Fibroblast of lung (primary cell): ENCODE results near the gene ASB6. TPM values are rescaled to one million over a fixed set of nuclear protein-coding genes. Genes with fewer than 3 reads are reported as not detected.

Source experiments
- DNase-seq, 2 donors: peaks; one replicate each; pipeline versions ENCODE4 v3.0.0 to v3.0.0-alpha.2; 2010; ENCODE audit warnings: low read depth in 2 of 2
- H2AFZ ChIP-seq: 2 replicates; pipeline ENCODE4 v1.5.1; 2012; ENCODE audit warnings: low read length, control low read depth, inconsistent platforms
- H3K27ac ChIP-seq: 2 replicates; pipeline ENCODE4 v1.5.1; 2011; ENCODE audit warnings: low read length, control low read depth; ENCODE audit not compliant: insufficient read depth
- H3K27me3 ChIP-seq: 2 replicates; pipeline ENCODE4 v1.5.1; 2011; ENCODE audit warnings: mild to moderate bottlenecking, low read length; ENCODE audit not compliant: control insufficient read depth, insufficient read depth
- H3K36me3 ChIP-seq: 2 replicates; pipeline ENCODE4 v1.5.1; 2011; ENCODE audit warnings: low read length; ENCODE audit not compliant: control insufficient read depth, insufficient read depth
- H3K4me1 ChIP-seq: 2 replicates; pipeline ENCODE4 v1.5.1; 2011; ENCODE audit warnings: low read length; ENCODE audit not compliant: control insufficient read depth, insufficient read depth; ENCODE audit errors: extremely low read depth
- H3K4me2 ChIP-seq: 2 replicates; pipeline ENCODE4 v1.5.1; 2011; ENCODE audit warnings: low read length, control low read depth; ENCODE audit not compliant: insufficient read depth; ENCODE audit errors: extremely low read depth
- H3K4me3 ChIP-seq, 4 experiments: fragments of 200-600 bp in 1 of 4; sonication (generic) in 1 of 4; replicated peaks in 1 of 4; 2 replicates each; pipeline ENCODE4 v1.5.1; 2011 to 2016; ENCODE audit warnings: low read length in 4 of 4, low read depth in 3 of 4, mild to moderate bottlenecking in 3 of 4, control low read depth in 2 of 4, inconsistent platforms in 1 of 4, mixed read lengths in 1 of 4; ENCODE audit not compliant: insufficient read depth in 1 of 4; ENCODE audit errors: control extremely low read depth in 1 of 4
- H3K79me2 ChIP-seq: 2 replicates; pipeline ENCODE4 v1.5.1; 2012; ENCODE audit warnings: mild to moderate bottlenecking, low read length, inconsistent platforms; ENCODE audit not compliant: control insufficient read depth, insufficient read depth
- H3K9ac ChIP-seq: 2 replicates; pipeline ENCODE4 v1.5.1; 2011; ENCODE audit warnings: mild to moderate bottlenecking, low read length, control low read depth; ENCODE audit not compliant: insufficient read depth
- H3K9me3 ChIP-seq: 2 replicates; pipeline ENCODE4 v1.5.1; 2012; ENCODE audit warnings: low read depth, low read length; ENCODE audit not compliant: control insufficient read depth, insufficient read depth
- H4K20me1 ChIP-seq: 2 replicates; pipeline ENCODE4 v1.5.1; 2011; ENCODE audit warnings: low read length; ENCODE audit not compliant: control insufficient read depth, insufficient read depth; ENCODE audit errors: extremely low read depth
- CTCF ChIP-seq, 2 donors: IDR thresholded peaks in 1 of 2; conservative IDR thresholded peaks in 1 of 2; 1 replicate in 1 of 2; 2 replicates in 1 of 2; pipeline ENCODE4 v1.5.1; 2011 to 2012; ENCODE audit warnings: low read length in 2 of 2, control low read depth in 1 of 2, inconsistent platforms in 1 of 2, low read depth in 1 of 2, mild to moderate bottlenecking in 1 of 2
- EZH2 ChIP-seq: IDR thresholded peaks from 2 replicates; pipeline ENCODE4 v1.5.1; 2012; ENCODE audit warnings: low read length, control low read depth, mild to moderate bottlenecking; ENCODE audit errors: missing control alignments
- polyA plus RNA-seq, 2 donors: library from polyadenylated mRNA; depleted of rRNA in 1 of 2; stranded (reverse) in 1 of 2; unstranded in 1 of 2; fragments of >200 nt; gene quantifications; 2 replicates each; pipeline ENCODE4 v1.2.1, GENCODE V29; 2011 to 2012; ENCODE audit warnings: missing spikeins in 1 of 2
- total RNA-seq: library from RNA; depleted of rRNA; stranded (reverse); fragments of >200 nt; gene quantifications from 2 replicates; pipeline ENCODE4 v1.2.1, GENCODE V29; 2014

ASB6 gene
- total and polyA plus RNA-seq, 2 donors (not counting 1 experiment from before 2014, with no cell fraction given), result 14.4 to 15.4 TPM

GRCh38 chr9:129633848-129634247 lies 8.1 kb downstream of the ASB6 start:
- TF ChIP-seq CTCF (conservative IDR thresholded peaks at IDR 0.05 in 1 of 2, IDR thresholded peaks at IDR 0.05 in 1 of 2; ENCODE audit: low read depth in 1 of 2, low read length in 2 of 2) (no peak), EZH2 (no peak)
- H2AFZ ChIP-seq, result no peak overlapping the region
- H3K4me2 ChIP-seq, result no peak overlapping the region
- H3K36me3 ChIP-seq, result peaks cover 40% of the 10 kb centered on the region
- no peak for DNase-seq
- no peaks in the 10 kb centered on the region for H4K20me1 ChIP-seq
- peaks cover 71% of the 10 kb centered on the region for H3K79me2 ChIP-seq
- peaks cover 23% of the 10 kb centered on the region for H3K4me1 ChIP-seq
- no peaks in the 10 kb centered on the region for H3K27me3 ChIP-seq
- no peak overlapping the region for H3K4me3 ChIP-seq
- no peak overlapping the region for H3K9ac ChIP-seq
- no peaks in the 10 kb centered on the region for H3K9me3 ChIP-seq
- no peak overlapping the region for H3K27ac ChIP-seq

GRCh38 chr9:129633207-129633606 lies 8.7 kb downstream of the ASB6 start:
- Histone ChIP-seq H3K9ac (no peak overlapping the region), H2AFZ (no peak overlapping the region), H4K20me1 (no peaks in the 10 kb centered on the region), H3K4me1 (peaks cover 30% of the 10 kb centered on the region), H3K79me2 (peaks cover 72% of the 10 kb centered on the region), H3K36me3 (peaks cover 36% of the 10 kb centered on the region), H3K27ac (no peak overlapping the region), H3K27me3 (no peaks in the 10 kb centered on the region), H3K9me3 (no peaks in the 10 kb centered on the region), H3K4me2 (no peak overlapping the region), H3K4me3 (no peak overlapping the region)
- DNase-seq, result no peak
- TF ChIP-seq CTCF (conservative IDR thresholded peaks at IDR 0.05 in 1 of 2, IDR thresholded peaks at IDR 0.05 in 1 of 2; ENCODE audit: low read depth in 1 of 2, low read length in 2 of 2) (no peak), EZH2 (no peak)

- Histone ChIP-seq H3K9ac (no peak overlapping the region), H2AFZ (no peak overlapping the region), H3K9me3 (no peaks in the 10 kb centered on the region), H3K79me2 (peaks cover 77% of the 10 kb centered on the region), H3K4me2 (no peak overlapping the region), H4K20me1 (no peaks in the 10 kb centered on the region), H3K4me3 (no peak overlapping the region), H3K27me3 (no peaks in the 10 kb centered on the region), H3K27ac (no peak overlapping the region), H3K36me3 (peaks cover 29% of the 10 kb centered on the region), H3K4me1 (peaks cover 34% of the 10 kb centered on the region)
- no peak for DNase-seq
- TF ChIP-seq EZH2 (no peak), CTCF (conservative IDR thresholded peaks at IDR 0.05 in 1 of 2, IDR thresholded peaks at IDR 0.05 in 1 of 2; ENCODE audit: low read depth in 1 of 2, low read length in 2 of 2) (no peak)
Observed at GRCh38 chr9:129632460-129632859, 9.5 kb downstream of the ASB6 start.
